Activated naive CD8-positive, alpha-beta T cell treated with anti-CD3 and anti-CD28 coated beads for 36 hours (primary cell): ENCODE results near the gene KCNJ8. TPM values are rescaled to one million over a fixed set of nuclear protein-coding genes. Genes with fewer than 3 reads are reported as not detected.

ENCODE experiments used
- total RNA-seq, 2 experiments: library from RNA; stranded (reverse); gene quantifications; one replicate each; pipeline ENCODE4 v1.2.3, GENCODE V29; 2021

KCNJ8 gene
- total RNA-seq, 2 experiments from 2014 or later = not detected

Other genes with a start within 250 kb of the KCNJ8 start
- gene SPX, start 248.4 kb downstream of the KCNJ8 start, total RNA-seq = under 1 TPM; 0.31 to 0.42 TPM
- not detected for gene GYS2, start 169.9 kb downstream of the KCNJ8 start, total RNA-seq
- gene LDHB, start 116.9 kb downstream of the KCNJ8 start, total RNA-seq = 1,000 to 10,000 TPM; 1,947 to 1,996 TPM
- gene ABCC9, start 166.7 kb upstream of the KCNJ8 start, total RNA-seq = not detected